Diencephalon (tissue), 1 donor: Measurements from ENCODE around the gene MBD3L1. TPM values are rescaled to one million over a fixed set of nuclear protein-coding genes. Genes with fewer than 3 reads are reported as not detected.

Experiments
- total RNA-seq: library from RNA; depleted of rRNA; stranded (reverse); fragments of >200 nt; gene quantifications from one replicate; pipeline ENCODE4 v1.2.3, GENCODE V29; 2014

Gene MBD3L1
- total RNA-seq = not detected

DNA sequence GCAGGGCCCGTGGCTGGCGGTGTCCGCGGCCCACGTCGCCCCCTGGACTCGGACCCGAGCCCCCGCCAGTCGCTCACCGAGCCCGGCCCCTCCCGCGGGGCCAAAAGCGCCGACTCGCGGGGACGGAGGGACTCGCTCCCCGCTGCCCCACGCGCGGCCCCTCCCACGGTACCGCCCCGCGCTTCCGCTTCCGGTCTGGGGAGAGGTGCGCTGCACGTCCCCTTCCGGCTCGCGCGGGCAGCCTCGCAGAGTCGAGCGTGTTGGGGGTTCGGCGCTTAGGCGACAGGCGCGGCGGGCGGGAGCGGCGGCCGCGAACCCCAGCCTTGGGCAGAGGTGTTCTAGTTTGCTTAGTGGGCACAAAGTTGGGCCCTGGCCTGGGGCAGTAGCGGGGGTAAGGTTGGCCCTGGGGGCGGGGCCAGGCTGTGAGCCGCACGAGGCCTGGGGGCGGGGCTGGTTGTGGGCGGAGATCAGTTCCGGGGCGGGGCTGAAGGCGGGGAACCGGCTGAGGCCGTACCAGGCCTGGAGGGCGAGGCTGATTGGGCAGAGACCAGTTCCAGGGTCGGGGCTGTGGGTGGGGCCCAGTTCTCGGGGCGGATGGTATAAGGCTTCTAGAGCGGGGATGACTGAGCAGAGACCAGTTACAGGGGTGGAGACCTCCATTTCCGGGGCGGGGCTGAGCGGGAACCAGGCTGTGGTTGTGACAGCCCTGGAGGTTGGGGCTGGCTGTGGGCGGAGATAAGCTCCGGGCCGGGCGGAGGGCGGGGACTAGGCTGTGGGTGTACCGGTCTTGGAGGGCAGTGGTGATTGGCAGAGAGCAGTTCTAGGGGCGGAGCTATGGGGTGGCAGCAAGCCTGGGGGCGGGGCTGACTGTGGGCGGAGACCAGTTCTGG lies at the start of gene MBD3L1, which contains the start of gene ZNF558:
TSS of gene MBD3L1 (plus strand) at position 246 of the 890 bp plus-strand sequence. CDS start 10,302 bp downstream, outside the sequence.
TSS of gene ZNF558 (minus strand) at position 173 of the 890 bp plus-strand sequence. CDS start 9,645 bp downstream, outside the sequence.

Other genes with a start within 250 kb of the MBD3L1 start
- gene ADAMTS10, start 221.7 kb upstream of the MBD3L1 start, total RNA-seq = 42.7 TPM
- gene NFILZ, start 201.7 kb upstream of the MBD3L1 start, total RNA-seq = not detected
- not detected for gene ACTL9, start 133.6 kb upstream of the MBD3L1 start, total RNA-seq
- gene OR2Z1, start 110.7 kb upstream of the MBD3L1 start, total RNA-seq = not detected
- gene ZNF558, start 73 bp upstream of the MBD3L1 start, total RNA-seq = 42.9 TPM
- not detected for gene MUC16, start 178.0 kb downstream of the MBD3L1 start, total RNA-seq